ENCODE results near the gene STX7. TPM values are rescaled to one million over a fixed set of nuclear protein-coding genes. Genes with fewer than 3 reads are reported as not detected.

Gene STX7
- total RNA-seq, 4 donors from 2014 or later, result 30.1 to 48.2 (median 33.3) TPM

GRCh38 chr6:132404736-132405135 lies 108.2 kb downstream of the STX7 start:
- no peak for DNase-seq (ENCODE audit: low spot score in 2 of 2)
- H3K4me3 ChIP-seq (ENCODE audit: low read depth, poor library complexity, severe bottlenecking), result no peak overlapping the region
- TF ChIP-seq POLR2A (IDR thresholded peaks at IDR 0.05) (no peak), CTCF (IDR thresholded peaks at IDR 0.05) (no peak)
- intact Hi-C loops (cut with DNase I; ENCODE audit: low total_unique reads), result no loop called here
- 68 to 71% methylated on average over 3 of the region's 3 CpGs for WGBS, 2 donors

DNA sequence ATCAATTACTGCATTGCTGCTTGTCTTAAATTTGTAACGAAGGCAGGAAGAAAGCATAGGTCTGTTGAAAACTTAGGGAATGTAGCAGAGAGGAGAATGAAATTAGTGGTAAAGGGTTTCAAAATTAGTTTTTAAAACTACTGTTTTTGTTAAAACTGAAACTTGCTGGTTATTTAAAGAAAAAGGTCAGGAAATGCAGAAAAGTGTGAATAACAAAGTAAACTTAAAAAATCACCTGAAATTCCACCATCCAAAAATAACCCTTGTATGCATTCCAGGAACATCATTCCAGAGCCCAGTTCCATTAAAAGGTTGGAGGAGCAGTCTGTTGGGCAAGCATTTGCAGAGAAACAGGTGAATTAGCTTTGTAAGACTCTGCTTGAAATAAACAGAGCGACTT lies 108.6 kb downstream of the STX7 start:
- WGBS, 2 donors, result 82 to 89% methylated on average over 2 of the region's 2 CpGs
- TF ChIP-seq POLR2A (IDR thresholded peaks at IDR 0.05) (no peak), CTCF (IDR thresholded peaks at IDR 0.05) (no peak)

GRCh38 chr6:132401618-132402285 lies 111.2 kb downstream of the STX7 start:
- peak overlapping the region; percentile 51 for H3K4me3 ChIP-seq (ENCODE audit: low read depth, poor library complexity, severe bottlenecking)
- WGBS, 2 donors, result 14 to 19% methylated on average over 35 of the region's 35 CpGs
- DNase-seq (ENCODE audit: low spot score in 2 of 2), result no peak
- TF ChIP-seq CTCF (IDR thresholded peaks at IDR 0.05) (no peak), POLR2A (IDR thresholded peaks at IDR 0.05) (no peak)
- intact Hi-C loops (cut with DNase I; ENCODE audit: low total_unique reads), result no loop called here

More for the DNA sequence above, 108.6 kb downstream of the STX7 start:
- H3K4me3 ChIP-seq (ENCODE audit: low read depth, poor library complexity, severe bottlenecking), result no peak overlapping the region
- intact Hi-C loops (cut with DNase I; ENCODE audit: low total_unique reads), result no loop called here
- no peak for DNase-seq (ENCODE audit: low spot score in 2 of 2)

DNA sequence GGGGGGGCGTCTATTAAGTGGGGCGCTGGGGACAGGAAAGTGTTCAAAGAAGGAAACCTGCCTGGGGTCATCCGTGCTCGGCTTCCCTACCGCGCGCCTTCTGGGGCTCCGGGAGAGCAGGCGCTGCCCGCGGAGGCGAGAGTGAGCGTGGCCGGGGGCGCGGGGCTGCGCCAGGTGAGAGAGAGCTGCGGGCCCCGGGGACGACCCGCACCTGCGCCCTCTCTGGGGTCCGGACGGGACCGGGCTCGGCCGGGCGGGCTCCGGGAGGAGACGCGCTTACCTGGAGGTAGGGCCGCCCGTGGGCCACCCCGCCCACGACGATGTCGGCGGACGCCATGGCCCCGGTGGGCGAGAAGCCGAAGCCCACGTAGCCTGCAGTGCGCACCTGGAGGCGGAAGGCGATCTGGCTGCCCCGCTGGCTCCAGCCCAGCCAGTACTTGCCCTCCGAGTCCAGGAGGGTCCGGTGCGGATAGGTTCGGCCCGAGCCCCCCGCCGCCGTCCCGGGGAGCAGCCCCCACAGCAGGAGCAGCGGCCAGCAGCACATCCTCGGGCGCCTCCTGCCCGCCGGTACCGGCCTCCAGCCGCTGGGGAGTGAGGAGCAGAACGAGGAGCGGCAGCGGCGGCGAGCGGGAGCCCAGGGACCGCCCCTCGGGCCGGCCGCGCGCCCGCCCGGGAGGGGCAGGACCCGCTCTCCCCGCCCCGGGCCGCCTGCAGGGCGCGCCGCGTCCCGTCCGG lies 111.9 kb downstream of the STX7 start, which contains the start of gene MOXD1:
Gene MOXD1 (minus strand): TSS at position 593 of the 735 bp plus-strand sequence. CDS start 49 bp downstream, at position 544.
- H3K4me3 ChIP-seq (ENCODE audit: low read depth, poor library complexity, severe bottlenecking), result peak within 1 kb of the TSS; percentile 51
- no peak for DNase-seq (ENCODE audit: low spot score in 2 of 2)
- TF ChIP-seq CTCF (IDR thresholded peaks at IDR 0.05) (no peak), POLR2A (IDR thresholded peaks at IDR 0.05) (no peak)
- intact Hi-C loops (cut with DNase I; ENCODE audit: low total_unique reads), result no loop called here
- WGBS, 2 donors, result 1% methylated on average over 27 to 61 of the region's 87 CpGs

DNA sequence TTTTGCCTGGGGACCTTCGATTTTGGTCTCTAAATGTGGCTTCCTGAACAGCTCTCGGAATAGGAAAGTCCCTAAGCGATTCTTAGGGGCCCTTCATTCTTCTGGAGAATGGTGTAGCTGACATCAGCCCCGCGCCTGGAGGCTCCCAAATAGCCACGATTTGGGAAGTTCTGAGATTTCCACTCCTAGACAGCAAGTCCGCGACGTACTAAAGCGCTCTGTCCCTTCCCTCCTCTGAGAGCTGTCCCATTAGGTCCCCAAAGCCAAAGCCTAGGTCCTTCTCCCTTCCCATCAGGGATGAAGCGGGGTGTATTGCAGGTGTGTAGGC lies 112.4 kb downstream of the STX7 start:
- peak overlapping the region; percentile 51 for H3K4me3 ChIP-seq (ENCODE audit: low read depth, poor library complexity, severe bottlenecking)
- no peak for TF ChIP-seq CTCF (IDR thresholded peaks at IDR 0.05)
- TF ChIP-seq POLR2A (IDR thresholded peaks at IDR 0.05), result no peak
- intact Hi-C loops (cut with DNase I; ENCODE audit: low total_unique reads), result no loop called here
- 18 to 23% methylated on average over 11 of the region's 11 CpGs for WGBS, 2 donors
- no peak for DNase-seq (ENCODE audit: low spot score in 2 of 2)
